HepG2 (cell line): ENCODE data around the gene AKR1C2. TPM values are rescaled to one million over a fixed set of nuclear protein-coding genes. Genes with fewer than 3 reads are reported as not detected.

Experiments
- ATAC-seq: fragments of 200-7000 bp; cut with Tn5 transposase; 3 replicates; pipeline ENCODE4 v1.9.1; 2020; ENCODE audit warnings: mild to moderate bottlenecking, moderate library complexity
- BruUV-seq: library from RNA; stranded (reverse); fragments of 400-500 nt; replicated peaks from 2 replicates; lab custom pipeline; 2021; lab: Mats Ljungman, UMichigan
- CTCF ChIA-PET: fragments of 300-600 bp; formaldehyde crosslinking; extraction: SDS; loops from one replicate; lab custom pipeline; 2021; ENCODE audit warnings: low total read pairs, inconsistent platforms, low intra/inter-chr PET ratio; lab: Yijun Ruan, JAX
- POLR2A ChIA-PET: fragments of 350-600 bp; sonication (Branson Sonifier 250); formaldehyde crosslinking; loops from one replicate; lab custom pipeline; 2020; ENCODE audit warnings: antibody characterized with exemption, inconsistent platforms; lab: Yijun Ruan, JAX
- DNase-seq: peaks from one replicate; pipeline ENCODE4 v3.0.0-alpha.2; 2015; ENCODE audit warnings: low spot score
- FAIRE-seq: peaks from 3 replicates; lab custom pipeline; 2011; peaks lifted over from hg19 to GRCh38; lab: Jason Lieb, UNC
- H2AFZ ChIP-seq: one replicate; pipeline ENCODE4 v1.6.1; 2011; ENCODE audit warnings: low read length, inconsistent platforms
- H3K27ac ChIP-seq: fragments of 300-600 bp; 3 replicates; pipeline ENCODE4 v1.8.0; 2011; ENCODE audit warnings: mixed run types, mild to moderate bottlenecking, mixed read lengths, low read length, inconsistent platforms; ENCODE audit not compliant: insufficient read depth; ENCODE audit errors: extremely low read length
- H3K27me3 ChIP-seq, 2 experiments: fragments of 200-600 bp in 1 of 2; 2 replicates in 1 of 2; 3 replicates in 1 of 2; pipeline versions ENCODE4 v1.6.0 to v1.8.0; 2011; ENCODE audit warnings: low read length in 2 of 2, mild to moderate bottlenecking in 2 of 2, moderate library complexity in 2 of 2, inconsistent platforms in 1 of 2; ENCODE audit not compliant: insufficient read depth in 2 of 2, control insufficient read depth in 1 of 2
- H3K36me3 ChIP-seq, 2 experiments: fragments of 200-600 bp in 1 of 2; replicated peaks in 1 of 2; 2 replicates in 1 of 2; 3 replicates in 1 of 2; pipeline versions ENCODE4 v1.5.1 to v1.8.0; 2011; ENCODE audit warnings: low read length in 2 of 2, inconsistent platforms in 1 of 2; ENCODE audit not compliant: insufficient read depth in 2 of 2, control insufficient read depth in 1 of 2
- H3K4me1 ChIP-seq: 2 replicates; pipeline ENCODE4 v1.5.1; 2012; ENCODE audit warnings: low read length, inconsistent platforms; ENCODE audit not compliant: insufficient read depth
- H3K4me2 ChIP-seq: 2 replicates; pipeline ENCODE4 v1.6.0; 2011; ENCODE audit warnings: low read depth, low read length, inconsistent platforms
- H3K4me3 ChIP-seq, 3 experiments: fragments of 200-600 bp in 1 of 3; sonication (generic), shearing (Covaris generic) in 1 of 3; replicated peaks in 1 of 3; 2 replicates each; pipeline ENCODE4 v1.5.1; 2011 to 2016; ENCODE audit warnings: low read length in 3 of 3, inconsistent platforms in 2 of 3, low read depth in 2 of 3, mild to moderate bottlenecking in 2 of 3, control low read depth in 1 of 3, mixed read lengths in 1 of 3; ENCODE audit not compliant: insufficient read depth in 1 of 3
- H3K79me2 ChIP-seq: one replicate; pipeline ENCODE4 v1.6.1; 2011; ENCODE audit warnings: low read length, inconsistent platforms; ENCODE audit not compliant: insufficient read depth
- H3K9ac ChIP-seq: 2 replicates; pipeline ENCODE4 v1.6.0; 2011; ENCODE audit warnings: mild to moderate bottlenecking, low read depth, low read length, inconsistent platforms; ENCODE audit not compliant: insufficient read depth
- H3K9me3 ChIP-seq: 2 replicates; pipeline ENCODE4 v1.5.1; 2012; ENCODE audit warnings: mild to moderate bottlenecking, low read length
- H4K20me1 ChIP-seq: 2 replicates; pipeline ENCODE4 v1.6.0; 2011; ENCODE audit warnings: inconsistent platforms, mild to moderate bottlenecking, low read length, moderate library complexity; ENCODE audit not compliant: insufficient read depth
- ZBTB40 ChIP-seq, 2 experiments: fragments of 450-650 bp in 1 of 2; sonication (generic) in 1 of 2; formaldehyde crosslinking in 1 of 2; IDR thresholded peaks; 2 replicates each; pipeline versions ENCODE4 v1.6.1 to v1.8.0; 2016 to 2022; ENCODE audit warnings: antibody characterized with exemption in 1 of 2, mild to moderate bottlenecking in 1 of 2, missing genetic modification reagents in 1 of 2
- ZNF205 ChIP-seq: IDR thresholded peaks from 2 replicates; pipeline ENCODE4 v1.6.1; 2018; ENCODE audit warnings: missing biosample characterization, missing genetic modification reagents
- ZNF367 ChIP-seq: sonication (generic); formaldehyde crosslinking; IDR thresholded peaks from 2 replicates; pipeline ENCODE4 v1.4.0; 2020; ENCODE audit warnings: missing genetic modification reagents, borderline replicate concordance
- ZZZ3 ChIP-seq: sonication (generic); formaldehyde crosslinking; IDR thresholded peaks from 2 replicates; pipeline ENCODE4 v1.4.0; 2020; ENCODE audit warnings: missing genetic modification reagents, mild to moderate bottlenecking, borderline replicate concordance
- WGBS: methylation state at CpG from one replicate; pipeline ENCODE4 v1.1.6; 2017; ENCODE audit warnings: low lambda C conversion rate; 5-methylcytosine and 5-hydroxymethylcytosine counted together
- in situ Hi-C: cut with HindIII; loops from 2 replicates; pipeline ENCODE4 v1.10.0; 2017; ENCODE audit warnings: low pct_unique_long_range_greater_than_20kb; ENCODE audit not compliant: extremely low pct_ligation_motif_present
- intact Hi-C: fragments of 100-400 bp; cut with micrococcal nuclease; formaldehyde crosslinking; loops from one replicate; pipeline ENCODE4 v1.10.0; 2022; ENCODE audit not compliant: unreplicated experiment
- polyA plus RNA-seq, 8 experiments: library from polyadenylated mRNA; depleted of rRNA in 3 of 8; stranded (reverse) in 7 of 8; unstranded in 1 of 8; fragments of >200 nt; fragmentation: Illumina TruSeq in 4 of 8; extraction: Trizol in 4 of 8; gene quantifications; 2 replicates each; pipeline versions ENCODE4 v1.2.1 to v1.2.3, GENCODE V29; 2011 to 2016; ENCODE audit warnings: low read depth in 4 of 8, missing spikeins in 1 of 8, mixed read lengths in 1 of 8; ENCODE audit not compliant: insufficient read depth in 1 of 8
- total RNA-seq, 5 experiments: library from RNA; depleted of rRNA; stranded (reverse); fragments of >200 nt; fragmentation: Illumina TruSeq; extraction: Trizol; gene quantifications; 2 replicates each; pipeline ENCODE4 v1.2.3, GENCODE V29; 2016; ENCODE audit warnings: low read depth in 1 of 5
- TF ChIP-seq, protein P1 (sequence below): sonication (generic); formaldehyde crosslinking; IDR thresholded peaks from 2 replicates; pipeline ENCODE4 v1.5.1; 2020; ENCODE audit warnings: mild to moderate bottlenecking, missing genetic modification reagents, moderate library complexity

The AKR1C2 gene
- total and polyA plus RNA-seq, 2 of the 13 experiments (the other 11 are each of a cell fraction or from before 2014, with no cell fraction given) = 140 to 900 TPM

DNA sequence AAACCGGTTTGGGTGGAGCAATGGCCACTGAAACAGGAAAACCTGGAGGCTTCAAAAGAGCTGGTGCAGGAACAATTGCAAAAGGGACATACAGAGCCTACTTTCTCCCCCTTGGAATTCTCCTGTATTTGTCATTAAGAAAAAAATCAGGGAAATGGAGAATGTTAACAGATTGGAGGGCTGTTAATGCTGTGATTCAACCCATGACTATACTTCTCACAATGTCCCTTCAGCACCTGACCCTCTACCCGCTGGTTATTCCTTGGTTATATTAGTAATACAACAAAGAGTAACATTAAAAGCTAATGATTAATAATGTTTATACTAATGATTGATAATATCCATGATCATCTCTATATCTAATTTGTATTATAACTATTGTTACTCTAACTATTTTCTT is 34.4 kb upstream of the AKR1C2 start (continued):
- TF ChIP-seq ZBTB40 (IDR thresholded peaks at IDR 0.05) (no peak), ZBTB40 (CRISPR knock-in tag; IDR thresholded peaks at IDR 0.05) (no peak), ZZZ3 (no peak)

- Histone ChIP-seq H3K27me3 (no peaks in the 10 kb centered on the region), H3K27ac (no peak overlapping the region), H3K4me1 (peaks cover 20% of the 10 kb centered on the region), H3K79me2 (no peaks in the 10 kb centered on the region), H4K20me1 (no peaks in the 10 kb centered on the region), H3K4me2 (no peak overlapping the region), H2AFZ (no peak overlapping the region), H3K9me3 (peaks cover 33% of the 10 kb centered on the region), H3K9ac (no peak overlapping the region), H3K4me3 (no peak overlapping the region), H3K36me3 (no peaks in the 10 kb centered on the region)
- ChIA-PET CTCF (no interaction called here), POLR2A (no interaction called here)
- BruUV-seq = no TSS peak
- ATAC-seq (no peak), DNase-seq (no peak), FAIRE-seq (no peak)
- TF ChIP-seq ZNF367 (CRISPR knock-in tag) = no peak
- TF ChIP-seq, protein P1, sequence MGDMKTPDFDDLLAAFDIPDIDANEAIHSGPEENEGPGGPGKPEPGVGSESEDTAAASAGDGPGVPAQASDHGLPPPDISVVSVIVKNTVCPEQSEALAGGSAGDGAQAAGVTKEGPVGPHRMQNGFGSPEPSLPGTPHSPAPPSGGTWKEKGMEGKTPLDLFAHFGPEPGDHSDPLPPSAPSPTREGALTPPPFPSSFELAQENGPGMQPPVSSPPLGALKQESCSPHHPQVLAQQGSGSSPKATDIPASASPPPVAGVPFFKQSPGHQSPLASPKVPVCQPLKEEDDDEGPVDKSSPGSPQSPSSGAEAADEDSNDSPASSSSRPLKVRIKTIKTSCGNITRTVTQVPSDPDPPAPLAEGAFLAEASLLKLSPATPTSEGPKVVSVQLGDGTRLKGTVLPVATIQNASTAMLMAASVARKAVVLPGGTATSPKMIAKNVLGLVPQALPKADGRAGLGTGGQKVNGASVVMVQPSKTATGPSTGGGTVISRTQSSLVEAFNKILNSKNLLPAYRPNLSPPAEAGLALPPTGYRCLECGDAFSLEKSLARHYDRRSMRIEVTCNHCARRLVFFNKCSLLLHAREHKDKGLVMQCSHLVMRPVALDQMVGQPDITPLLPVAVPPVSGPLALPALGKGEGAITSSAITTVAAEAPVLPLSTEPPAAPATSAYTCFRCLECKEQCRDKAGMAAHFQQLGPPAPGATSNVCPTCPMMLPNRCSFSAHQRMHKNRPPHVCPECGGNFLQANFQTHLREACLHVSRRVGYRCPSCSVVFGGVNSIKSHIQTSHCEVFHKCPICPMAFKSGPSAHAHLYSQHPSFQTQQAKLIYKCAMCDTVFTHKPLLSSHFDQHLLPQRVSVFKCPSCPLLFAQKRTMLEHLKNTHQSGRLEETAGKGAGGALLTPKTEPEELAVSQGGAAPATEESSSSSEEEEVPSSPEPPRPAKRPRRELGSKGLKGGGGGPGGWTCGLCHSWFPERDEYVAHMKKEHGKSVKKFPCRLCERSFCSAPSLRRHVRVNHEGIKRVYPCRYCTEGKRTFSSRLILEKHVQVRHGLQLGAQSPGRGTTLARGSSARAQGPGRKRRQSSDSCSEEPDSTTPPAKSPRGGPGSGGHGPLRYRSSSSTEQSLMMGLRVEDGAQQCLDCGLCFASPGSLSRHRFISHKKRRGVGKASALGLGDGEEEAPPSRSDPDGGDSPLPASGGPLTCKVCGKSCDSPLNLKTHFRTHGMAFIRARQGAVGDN (CRISPR knock-in tag) = no peak
- TF ChIP-seq ZNF205 (CRISPR knock-in tag) = no peak
- 24% methylated on average over 2 of the region's 2 CpGs for WGBS
- intact Hi-C loops = no loop called here
- in situ Hi-C loops = no loop called here
These were observed 32.9 kb upstream of the AKR1C2 start for GRCh38 chr10:5036511-5036910.
